HEK293 (cell line): ENCODE measurements around the gene CCDC167.

Source experiments
- CTCF ChIP-seq: fragments of 450-650 bp; formaldehyde crosslinking; IDR thresholded peaks from 2 replicates; pipeline ENCODE4 v1.5.1; 2016; ENCODE audit warnings: missing biosample characterization, missing genetic modification characterization
- ZBTB8A ChIP-seq: fragments of 450-650 bp; formaldehyde crosslinking; IDR thresholded peaks from 2 replicates; pipeline ENCODE4 v1.5.1; 2016; ENCODE audit warnings: missing biosample characterization, missing genetic modification characterization
- ZNF549 ChIP-seq: fragments of 450-650 bp; IDR thresholded peaks from 2 replicates; pipeline ENCODE4 v1.5.1; 2018; ENCODE audit warnings: missing biosample characterization, missing genetic modification characterization, mild to moderate bottlenecking, inconsistent platforms, moderate library complexity
- ZNF776 ChIP-seq: fragments of 450-650 bp; formaldehyde crosslinking; IDR thresholded peaks from 2 replicates; pipeline ENCODE4 v1.5.0; 2017; ENCODE audit warnings: missing biosample characterization, missing genetic modification characterization, borderline replicate concordance

DNA sequence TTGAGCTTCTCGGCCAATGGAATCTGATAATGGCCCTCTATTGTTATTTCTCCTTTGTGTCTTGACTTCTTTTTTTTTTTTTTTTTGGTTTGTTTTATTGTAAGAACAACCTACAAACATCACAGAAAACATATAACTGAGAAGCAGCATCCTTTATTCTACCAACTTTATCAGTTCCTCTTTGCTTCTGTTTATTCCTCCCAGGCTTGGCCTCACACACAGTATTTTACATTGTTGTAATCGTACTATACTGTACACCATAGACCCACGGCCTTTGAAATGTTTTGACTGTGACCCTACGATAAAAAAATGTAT is 558 bp upstream of the CCDC167 start:
- TF ChIP-seq ZNF776, result no peak
- TF ChIP-seq ZBTB8A, result no peak
- TF ChIP-seq CTCF (tag by site-specific recombination), result no peak
- no peak for TF ChIP-seq ZNF549 (tag by site-specific recombination)
